SK-N-MC (cell line): ENCODE measurements around the gene ANGPTL3.

Source experiments
- DNase-seq: peaks from one replicate; pipeline ENCODE4 v3.0.0-alpha.2; 2011; ENCODE audit warnings: low read depth, low spot score
- H3K27ac ChIP-seq: fragments of 200-600 bp; sonication (generic); 2 replicates; pipeline ENCODE4 v1.5.1; 2016; ENCODE audit warnings: mixed run types
- H3K36me3 ChIP-seq: fragments of 200-600 bp; sonication (generic); 2 replicates; pipeline ENCODE4 v1.6.1; 2017; ENCODE audit warnings: antibody characterized with exemption, low read length, mixed read lengths; ENCODE audit not compliant: insufficient read depth
- H3K4me3 ChIP-seq: fragments of 200-600 bp; sonication (generic); 2 replicates; pipeline ENCODE4 v1.5.1; 2016
- H3K9ac ChIP-seq: fragments of 200-600 bp; sonication (generic); 2 replicates; pipeline ENCODE4 v1.8.0; 2017; ENCODE audit warnings: mixed run types, mixed read lengths; ENCODE audit not compliant: insufficient read length
- H3K9me3 ChIP-seq: fragments of 200-600 bp; sonication (generic); 2 replicates; pipeline ENCODE4 v1.6.1; 2017; ENCODE audit warnings: low read depth, mild to moderate bottlenecking, antibody characterized with exemption, low read length, moderate library complexity, mixed read lengths
- EZH2 ChIP-seq: fragments of 200-600 bp; sonication (generic); IDR thresholded peaks from one replicate; pipeline ENCODE4 v1.6.1; 2017; ENCODE audit warnings: antibody characterized with exemption
- FOXP2 ChIP-seq: optimal IDR thresholded peaks from 2 replicates; pipeline ENCODE3; 2011; ENCODE audit warnings: mild to moderate bottlenecking, moderate library complexity; ENCODE audit not compliant: insufficient read depth; ENCODE audit errors: extremely low read length, control extremely low read depth
- POLR2AphosphoS5 ChIP-seq: IDR thresholded peaks from 2 replicates; pipeline ENCODE4 v1.6.1; 2012; ENCODE audit warnings: mild to moderate bottlenecking, low read depth, low read length, borderline replicate concordance

Gene ANGPTL3

DNA sequence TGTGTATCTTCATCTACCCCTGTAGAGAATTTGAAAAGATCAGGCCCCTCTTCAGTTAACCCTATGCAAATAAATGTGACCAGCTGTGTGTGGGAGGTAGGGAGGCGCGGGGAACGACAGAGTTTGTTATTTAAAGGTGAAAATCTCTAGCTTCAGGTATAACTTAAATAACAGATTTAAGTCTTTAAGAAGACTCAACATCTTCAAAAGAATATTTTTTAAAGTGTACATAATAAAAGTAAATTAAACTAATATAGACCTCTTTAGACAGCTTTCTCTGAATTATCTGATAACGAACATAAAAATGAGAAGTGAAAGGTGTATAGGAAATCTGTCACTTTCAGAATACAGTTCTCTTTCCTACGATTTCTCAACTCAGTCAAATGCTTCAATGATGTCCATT lies 16.0 kb downstream of the ANGPTL3 start:
- no peaks in the 10 kb centered on the region for H3K9me3 ChIP-seq
- DNase-seq = no peak
- H3K9ac ChIP-seq = no peak overlapping the region
- H3K36me3 ChIP-seq = peaks cover 4% of the 10 kb centered on the region; the same call in 1 of the 2 replicates
- no peak overlapping the region for H3K27ac ChIP-seq
- no peak overlapping the region for H3K4me3 ChIP-seq
- TF ChIP-seq EZH2 (no peak), POLR2AphosphoS5 (no peak), FOXP2 (no peak)

- H3K27ac ChIP-seq = no peak overlapping the region
- DNase-seq = no peak
- no peak for TF ChIP-seq EZH2
- no peak for TF ChIP-seq FOXP2
- no peak for TF ChIP-seq POLR2AphosphoS5
Measured at GRCh38 chr1:62613890-62614289, 16.6 kb downstream of the ANGPTL3 start.

DNA sequence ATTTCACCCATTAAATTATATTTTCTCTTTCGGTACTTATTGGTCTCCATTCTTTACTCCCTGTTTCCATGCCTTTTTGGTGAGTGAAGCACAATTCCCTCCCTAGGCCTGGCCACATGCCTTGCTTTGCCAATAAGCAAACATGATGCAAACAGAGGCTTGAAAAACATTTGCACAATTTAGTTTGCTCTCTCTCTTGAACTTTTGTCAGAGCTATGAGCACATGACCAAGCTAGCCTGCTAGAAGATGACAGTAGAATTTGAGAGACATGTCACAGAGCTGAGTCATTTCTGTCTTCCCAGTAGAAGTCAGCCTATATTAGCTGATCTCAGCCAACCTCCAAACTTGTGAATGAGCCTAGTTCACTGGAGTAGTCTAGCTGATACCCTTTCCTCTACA lies 24.6 kb downstream of the ANGPTL3 start:
- Histone ChIP-seq H3K9ac (no peak overlapping the region), H3K27ac (no peak overlapping the region), H3K4me3 (no peak overlapping the region), H3K9me3 (no peaks in the 10 kb centered on the region), H3K36me3 (peaks cover 4% of the 10 kb centered on the region)
- no peak for DNase-seq
- TF ChIP-seq FOXP2 = no peak
- no peak for TF ChIP-seq EZH2
- TF ChIP-seq POLR2AphosphoS5 = no peak

More at GRCh38 chr1:62613890-62614289, 16.6 kb downstream of the ANGPTL3 start:
- Histone ChIP-seq H3K9ac (no peak overlapping the region), H3K36me3 (peaks cover 4% of the 10 kb centered on the region; the same call in 1 of the 2 replicates), H3K9me3 (no peaks in the 10 kb centered on the region), H3K4me3 (no peak overlapping the region)

DNA sequence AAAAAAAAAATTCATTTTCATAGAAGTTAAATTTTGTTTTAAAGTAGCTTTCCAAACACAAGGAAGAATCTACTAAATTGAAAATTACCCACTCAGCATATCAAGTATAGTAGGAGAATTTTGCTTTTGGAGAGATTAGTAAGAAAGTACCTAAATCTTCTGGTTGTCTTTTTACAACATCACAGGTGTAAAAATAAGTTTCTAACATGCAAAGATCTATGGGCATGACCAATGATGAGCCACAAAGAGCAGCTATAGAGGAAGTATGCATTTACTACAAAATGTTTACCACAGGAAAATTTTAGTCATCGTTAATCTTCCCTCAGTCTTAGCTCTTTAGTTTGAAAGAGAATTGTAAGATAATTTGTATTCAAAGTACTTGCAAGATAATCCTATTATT lies 28.1 kb downstream of the ANGPTL3 start:
- peaks cover 2% of the 10 kb centered on the region for H3K36me3 ChIP-seq
- no peak overlapping the region for H3K4me3 ChIP-seq
- no peaks in the 10 kb centered on the region for H3K9me3 ChIP-seq
- H3K27ac ChIP-seq = no peak overlapping the region
- TF ChIP-seq EZH2 (no peak), FOXP2 (no peak), POLR2AphosphoS5 (no peak)
- H3K9ac ChIP-seq = no peak overlapping the region
- DNase-seq = no peak

- Histone ChIP-seq H3K9me3 (0 out of 2 replicates have a peak, but pooled peaks cover 4% of the 10 kb centered on the region), H3K27ac (no peak overlapping the region), H3K36me3 (peaks cover 15% of the 10 kb centered on the region), H3K9ac (no peak overlapping the region), H3K4me3 (no peak overlapping the region)
- TF ChIP-seq EZH2 = no peak
- no peak for TF ChIP-seq FOXP2
- TF ChIP-seq POLR2AphosphoS5 = no peak
- DNase-seq = no peak
Measured at GRCh38 chr1:62628506-62628905, 31.2 kb downstream of the ANGPTL3 start.

- Histone ChIP-seq H3K9me3 (peaks cover 7% of the 10 kb centered on the region; the same call in 1 of the 2 replicates), H3K9ac (no peak overlapping the region), H3K4me3 (no peak overlapping the region), H3K36me3 (peaks cover 13% of the 10 kb centered on the region), H3K27ac (no peak overlapping the region)
- DNase-seq = no peak
- no peak for TF ChIP-seq POLR2AphosphoS5
- no peak for TF ChIP-seq FOXP2
- TF ChIP-seq EZH2 = no peak
Measured at GRCh38 chr1:62637392-62638105, 40.2 kb downstream of the ANGPTL3 start.

DNA sequence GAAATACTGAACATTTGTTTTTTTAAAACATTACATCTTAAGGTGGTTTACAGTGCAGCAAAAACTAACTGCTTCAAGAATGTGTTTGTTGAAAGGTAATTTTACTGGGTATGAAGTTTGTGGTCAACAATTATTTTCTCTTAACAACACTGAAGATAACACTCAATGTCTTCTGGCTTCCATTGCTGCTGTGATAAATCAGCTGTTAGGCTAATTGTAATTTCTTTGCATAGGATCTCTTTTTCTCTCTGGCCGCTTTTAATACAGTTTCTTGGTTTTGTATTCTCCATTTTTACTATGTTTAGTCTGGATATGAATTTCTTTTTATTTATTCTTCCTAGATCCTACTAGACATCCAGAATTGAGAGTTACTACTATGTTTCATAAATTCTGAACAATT lies 46.0 kb downstream of the ANGPTL3 start:
- Histone ChIP-seq H3K9me3 (peaks cover 9% of the 10 kb centered on the region; the same call in 1 of the 2 replicates), H3K36me3 (peaks cover 35% of the 10 kb centered on the region), H3K27ac (no peak overlapping the region), H3K4me3 (no peak overlapping the region), H3K9ac (no peak overlapping the region)
- no peak for DNase-seq
- TF ChIP-seq POLR2AphosphoS5 = no peak
- no peak for TF ChIP-seq FOXP2
- TF ChIP-seq EZH2 = no peak

GRCh38 chr1:62652387-62652786 lies 55.1 kb downstream of the ANGPTL3 start:
- no peak for DNase-seq
- H3K4me3 ChIP-seq = no peak overlapping the region
- peaks cover 12% of the 10 kb centered on the region for H3K36me3 ChIP-seq
- H3K27ac ChIP-seq = no peak overlapping the region
- no peaks in the 10 kb centered on the region for H3K9me3 ChIP-seq
- TF ChIP-seq EZH2 = no peak
- TF ChIP-seq POLR2AphosphoS5 = no peak
- TF ChIP-seq FOXP2 = no peak
- H3K9ac ChIP-seq = no peak overlapping the region
